GM12865 (cell line): ENCODE results near the gene METTL15.

Experiments
- DNase-seq: peaks from one replicate; pipeline ENCODE4 v3.0.0; 2010; ENCODE audit warnings: low read depth
- H3K4me3 ChIP-seq: 2 replicates; pipeline ENCODE4 v1.5.1; 2011; ENCODE audit warnings: mild to moderate bottlenecking, low read depth, low read length, control low read depth
- TF ChIP-seq, protein P1 (sequence below): IDR thresholded peaks from 2 replicates; pipeline ENCODE4 v1.5.1; 2011; ENCODE audit warnings: low read length, control low read depth, low read depth, inconsistent platforms; ENCODE audit not compliant: insufficient read depth; ENCODE audit errors: missing control alignments

The METTL15 gene

DNA sequence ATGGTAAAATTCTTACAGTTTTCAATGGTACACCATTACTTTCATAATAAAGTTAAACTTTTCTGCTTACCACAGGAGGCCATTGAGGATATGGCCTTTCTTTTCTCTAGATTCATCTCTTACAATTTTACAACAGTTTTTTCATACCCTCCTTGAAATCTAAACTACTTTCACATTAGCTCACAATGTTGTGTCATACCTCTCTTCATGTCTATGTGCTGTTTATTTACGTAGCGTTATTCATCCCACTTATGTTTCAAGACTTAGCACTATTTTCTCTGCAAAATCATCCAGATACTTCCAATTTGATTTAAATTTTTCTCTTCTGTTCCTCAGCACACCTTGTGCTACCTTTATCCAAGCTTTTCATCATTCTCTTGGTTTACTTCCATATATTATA lies 123.3 kb downstream of the METTL15 start:
- TF ChIP-seq, protein P1, sequence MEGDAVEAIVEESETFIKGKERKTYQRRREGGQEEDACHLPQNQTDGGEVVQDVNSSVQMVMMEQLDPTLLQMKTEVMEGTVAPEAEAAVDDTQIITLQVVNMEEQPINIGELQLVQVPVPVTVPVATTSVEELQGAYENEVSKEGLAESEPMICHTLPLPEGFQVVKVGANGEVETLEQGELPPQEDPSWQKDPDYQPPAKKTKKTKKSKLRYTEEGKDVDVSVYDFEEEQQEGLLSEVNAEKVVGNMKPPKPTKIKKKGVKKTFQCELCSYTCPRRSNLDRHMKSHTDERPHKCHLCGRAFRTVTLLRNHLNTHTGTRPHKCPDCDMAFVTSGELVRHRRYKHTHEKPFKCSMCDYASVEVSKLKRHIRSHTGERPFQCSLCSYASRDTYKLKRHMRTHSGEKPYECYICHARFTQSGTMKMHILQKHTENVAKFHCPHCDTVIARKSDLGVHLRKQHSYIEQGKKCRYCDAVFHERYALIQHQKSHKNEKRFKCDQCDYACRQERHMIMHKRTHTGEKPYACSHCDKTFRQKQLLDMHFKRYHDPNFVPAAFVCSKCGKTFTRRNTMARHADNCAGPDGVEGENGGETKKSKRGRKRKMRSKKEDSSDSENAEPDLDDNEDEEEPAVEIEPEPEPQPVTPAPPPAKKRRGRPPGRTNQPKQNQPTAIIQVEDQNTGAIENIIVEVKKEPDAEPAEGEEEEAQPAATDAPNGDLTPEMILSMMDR = no peak
- H3K4me3 ChIP-seq = no peak overlapping the region
- no peak for DNase-seq

DNA sequence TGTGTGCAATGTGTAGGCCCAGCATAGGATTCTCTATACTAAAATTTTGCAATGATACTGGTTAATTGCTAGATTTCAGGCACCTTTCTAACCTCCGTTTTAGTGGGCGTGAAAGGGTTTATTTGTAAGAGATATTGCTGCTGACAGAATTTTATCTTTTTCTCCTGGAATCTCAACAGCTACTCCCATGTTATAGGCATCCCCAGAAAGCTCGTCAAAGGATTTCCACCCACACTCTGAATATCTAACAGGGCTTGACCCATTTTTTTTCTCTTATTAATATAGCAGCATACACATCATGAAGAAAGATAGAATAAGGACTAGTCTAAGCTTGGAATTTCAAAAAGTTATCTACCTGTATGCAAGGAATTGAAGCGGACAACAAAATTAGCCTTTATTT lies 124.5 kb downstream of the METTL15 start:
- DNase-seq = no peak
- TF ChIP-seq, protein P1 = no peak
- no peak overlapping the region for H3K4me3 ChIP-seq

DNA sequence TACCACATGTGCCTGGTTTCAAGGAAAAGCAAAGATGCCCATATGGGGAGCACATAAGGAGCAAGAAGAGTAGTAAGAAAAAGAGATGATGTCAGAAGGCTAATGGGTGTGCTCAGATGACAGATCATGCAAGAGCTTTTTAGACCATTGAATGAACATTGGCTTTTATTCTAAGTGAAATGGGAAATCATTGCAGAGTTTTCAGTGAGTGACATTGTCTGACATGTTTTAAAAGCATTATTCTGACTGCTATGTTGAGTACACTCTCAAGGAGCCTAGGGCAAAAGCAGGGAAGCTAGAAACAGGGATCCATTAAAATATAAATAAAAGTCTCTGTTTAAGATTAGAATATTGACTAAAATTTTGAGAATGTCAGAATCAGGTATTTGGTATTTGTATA lies 133.6 kb downstream of the METTL15 start:
- no peak for DNase-seq
- TF ChIP-seq, protein P1 = no peak
- no peak overlapping the region for H3K4me3 ChIP-seq

DNA sequence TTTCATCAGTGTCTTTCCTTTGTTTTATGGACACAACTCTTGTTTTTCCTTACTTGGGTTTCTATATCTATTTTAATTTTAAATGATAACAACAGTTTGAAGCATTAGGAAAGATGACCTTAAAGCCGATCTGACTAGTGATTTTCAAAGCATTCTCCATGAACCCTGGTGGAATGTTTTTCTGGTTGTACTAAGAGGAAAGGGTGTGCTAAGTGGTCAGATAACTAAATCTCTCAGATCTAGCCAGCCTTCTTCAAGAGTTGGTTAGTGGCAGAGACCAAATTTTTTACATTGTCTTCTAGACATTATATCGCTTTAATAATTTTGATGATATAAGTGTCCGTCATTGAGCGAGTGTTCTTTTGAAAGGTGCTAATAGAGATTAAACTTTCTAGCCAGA lies 134.4 kb downstream of the METTL15 start:
- TF ChIP-seq, protein P1 = no peak
- no peak for DNase-seq
- no peak overlapping the region for H3K4me3 ChIP-seq

DNA sequence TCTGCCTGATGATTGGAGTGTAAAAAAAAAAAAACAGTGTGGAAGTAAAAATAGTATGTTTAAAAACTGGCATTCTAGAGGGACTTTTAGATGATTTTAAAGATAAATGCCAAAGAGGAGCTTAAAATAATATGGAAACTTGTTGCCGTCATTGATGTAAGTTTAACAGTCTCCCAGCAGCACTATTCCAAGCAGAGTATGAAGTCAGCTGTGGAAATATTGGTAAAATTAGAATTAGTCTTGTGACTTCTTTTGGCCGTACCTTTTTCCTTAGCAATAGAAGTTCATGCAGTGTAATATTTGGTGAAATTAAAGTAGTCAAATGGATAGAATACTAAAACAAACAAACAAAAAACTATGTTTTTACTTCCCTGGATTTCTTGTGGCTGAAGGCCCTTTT lies 134.9 kb downstream of the METTL15 start:
- H3K4me3 ChIP-seq = no peak overlapping the region
- TF ChIP-seq, protein P1 = no peak
- DNase-seq = no peak

DNA sequence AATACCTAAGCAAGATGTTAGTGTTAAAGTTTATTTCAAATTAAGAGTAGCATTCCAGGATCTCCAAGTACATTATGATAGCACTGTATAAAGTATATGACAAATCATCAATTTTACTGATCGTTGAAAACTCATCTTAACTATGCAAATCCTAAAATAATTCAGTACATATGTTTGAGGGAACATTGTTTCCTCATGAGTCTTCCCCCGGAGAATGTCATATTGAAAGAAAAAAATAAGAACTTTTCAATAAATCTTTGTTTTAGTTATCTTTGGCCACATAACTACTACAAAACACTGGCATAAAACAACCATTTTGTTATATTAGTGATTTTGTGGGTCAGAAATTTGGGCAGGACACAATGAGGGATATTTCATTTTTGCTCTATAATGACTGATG lies 135.4 kb downstream of the METTL15 start:
- no peak overlapping the region for H3K4me3 ChIP-seq
- TF ChIP-seq, protein P1 = no peak

DNA sequence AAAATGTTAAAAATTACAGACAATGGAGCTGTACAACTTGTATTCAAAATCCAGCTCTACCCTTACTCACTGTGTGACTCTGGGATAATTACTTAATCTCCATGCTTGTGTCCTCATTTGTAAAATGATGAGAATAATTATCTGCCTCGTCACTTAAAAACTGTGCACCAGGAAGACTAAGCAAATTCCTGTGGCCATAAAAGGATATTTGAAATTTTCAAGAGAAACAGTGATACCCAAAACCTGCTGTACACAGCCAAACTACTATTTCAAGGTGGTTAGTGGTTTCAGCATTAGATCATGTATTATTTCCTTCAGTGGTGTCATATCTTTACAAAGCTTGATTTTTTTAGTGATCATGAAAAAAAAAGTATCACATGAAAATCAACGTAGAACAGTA lies 136.9 kb downstream of the METTL15 start:
- TF ChIP-seq, protein P1 = no peak
- no peak for DNase-seq
- H3K4me3 ChIP-seq = no peak overlapping the region

More for the DNA sequence above, 135.4 kb downstream of the METTL15 start:
- no peak for DNase-seq
